Hindlimb muscle (tissue), 1 donor: ENCODE results near the gene MTMR3. TPM values are rescaled to one million over a fixed set of nuclear protein-coding genes. Genes with fewer than 3 reads are reported as not detected.
"Not testable (repeated sequence)": the region's sequence is repeated elsewhere in the genome, so short reads cannot be mapped to it uniquely, and the experiment has no call there.

ENCODE experiments used
- DNase-seq: peaks from one replicate; pipeline ENCODE4 v3.0.0-alpha.2; 2013
- polyA plus RNA-seq: library from polyadenylated mRNA; unstranded; fragments of 120-200 nt; gene quantifications from one replicate; pipeline ENCODE4 v1.2.1, GENCODE V29; 2013; ENCODE audit not compliant: insufficient read length

The MTMR3 gene
- 33.9 TPM for polyA plus RNA-seq

DNA sequence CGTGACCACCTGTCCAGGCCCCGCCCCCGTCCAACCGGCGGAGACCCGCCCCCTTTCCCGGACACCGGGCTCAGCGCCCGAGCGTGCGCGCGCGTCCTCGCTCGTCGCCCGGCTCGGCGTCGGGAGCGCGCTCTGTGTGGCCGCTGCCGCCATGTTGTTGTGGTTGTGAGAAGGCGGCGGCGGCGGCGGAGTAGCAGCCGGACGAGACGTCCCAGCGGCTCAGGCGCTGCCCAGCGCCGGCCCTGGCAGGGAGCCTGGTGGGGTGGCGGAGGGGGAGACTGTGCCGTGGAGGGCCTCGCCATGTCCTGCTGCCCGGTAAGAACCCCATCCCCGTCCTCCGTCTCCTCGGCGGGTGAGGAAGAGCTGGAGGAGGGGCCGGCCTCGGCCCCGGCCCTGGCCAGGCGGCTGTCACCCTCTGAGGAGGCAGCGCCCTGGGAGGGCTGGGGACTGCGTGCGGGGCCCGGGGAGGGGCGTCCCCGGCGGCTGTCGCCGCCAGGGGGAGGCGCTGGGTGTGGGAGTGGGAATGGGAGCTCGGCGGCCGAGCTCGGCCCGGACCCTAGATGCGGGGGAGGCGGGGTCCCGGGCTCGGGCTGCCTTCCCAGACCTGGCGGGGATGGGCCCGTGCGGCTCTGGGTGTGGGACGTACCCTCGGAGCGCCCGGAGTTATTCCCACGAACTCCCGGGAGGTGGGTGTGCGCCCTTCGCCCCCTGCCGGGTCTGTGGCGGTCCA lies at the start of gene MTMR3:
TSS of gene MTMR3 (plus strand) at position 130 of the 730 bp plus-strand sequence. CDS start 87,886 bp downstream, outside the sequence.
- peak; percentile 93 for DNase-seq

DNA sequence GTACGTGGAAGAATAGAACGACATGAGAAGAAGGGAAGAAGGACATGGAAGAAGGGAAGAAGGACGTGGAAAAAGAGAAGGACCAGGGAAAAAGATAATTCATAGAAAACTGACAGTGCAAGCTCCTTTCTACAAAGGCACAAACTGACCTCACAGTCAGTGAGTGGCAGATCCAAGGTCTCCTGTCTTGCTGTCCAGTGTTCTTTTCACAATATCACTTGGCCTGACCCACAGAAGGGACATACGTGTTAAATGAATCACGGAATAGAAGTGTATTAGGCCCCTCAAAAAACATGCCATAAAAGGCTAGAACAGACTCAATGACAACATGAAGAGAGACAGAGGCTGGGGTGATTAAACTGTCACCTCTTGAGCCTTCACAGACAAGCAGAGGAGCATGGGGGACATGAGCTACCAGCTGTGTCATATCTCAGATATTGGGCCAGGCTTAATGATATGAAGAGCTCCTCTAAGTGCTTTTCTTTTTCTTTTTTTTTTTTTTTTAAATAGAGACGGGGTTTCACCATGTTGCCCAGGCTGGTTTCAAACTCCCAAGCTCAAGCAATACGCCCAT lies 49.5 kb upstream of the MTMR3 start:
- no peak for DNase-seq

DNA sequence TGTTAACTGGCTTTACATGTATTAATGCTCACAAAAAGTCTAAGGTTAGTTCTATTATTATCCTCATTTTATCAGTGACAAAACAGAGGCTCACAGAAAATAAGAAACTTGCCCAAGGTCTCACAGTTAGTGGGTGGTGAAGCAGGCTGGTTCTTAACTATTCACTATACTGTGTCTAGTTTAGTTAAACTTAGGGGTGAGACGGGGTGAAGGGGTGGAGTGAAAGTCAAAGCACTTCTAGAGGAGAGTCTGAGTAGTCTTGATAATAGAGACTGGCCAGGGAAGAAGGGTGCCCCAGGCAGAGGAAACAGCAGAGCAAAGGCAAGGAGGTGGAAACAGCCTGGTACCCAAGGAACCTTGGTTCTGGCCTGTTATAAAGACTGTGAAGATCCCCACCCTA lies 48.9 kb upstream of the MTMR3 start:
- DNase-seq = no peak

DNA sequence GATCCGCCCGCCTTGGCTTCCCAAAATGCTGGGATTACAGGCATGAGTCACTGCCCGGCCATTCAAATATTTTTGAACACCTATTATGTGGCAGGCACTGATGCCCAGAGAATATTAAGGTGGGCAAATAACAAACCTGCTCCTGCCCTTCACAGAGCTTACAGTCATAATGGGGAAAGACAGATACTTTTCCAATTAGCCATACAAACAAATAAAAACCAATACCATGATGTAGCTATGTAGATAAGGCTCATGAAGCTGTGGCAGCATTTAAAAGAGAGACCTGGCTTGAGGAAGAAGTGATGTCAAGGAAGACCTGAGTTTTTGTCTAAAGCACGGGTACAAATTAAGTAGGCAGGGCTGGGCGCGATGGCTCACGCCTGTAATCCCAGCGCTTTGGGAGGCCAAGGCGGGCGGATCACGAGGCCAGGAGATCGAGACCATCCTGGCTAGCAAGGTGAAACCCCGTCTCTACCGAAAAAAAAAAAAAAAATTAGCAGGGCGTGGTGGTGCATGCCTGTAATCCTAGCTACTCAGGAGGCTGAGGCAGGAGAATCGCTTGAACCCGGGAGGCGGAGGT lies 46.1 kb upstream of the MTMR3 start:
- not testable (repeated sequence) for DNase-seq

DNA sequence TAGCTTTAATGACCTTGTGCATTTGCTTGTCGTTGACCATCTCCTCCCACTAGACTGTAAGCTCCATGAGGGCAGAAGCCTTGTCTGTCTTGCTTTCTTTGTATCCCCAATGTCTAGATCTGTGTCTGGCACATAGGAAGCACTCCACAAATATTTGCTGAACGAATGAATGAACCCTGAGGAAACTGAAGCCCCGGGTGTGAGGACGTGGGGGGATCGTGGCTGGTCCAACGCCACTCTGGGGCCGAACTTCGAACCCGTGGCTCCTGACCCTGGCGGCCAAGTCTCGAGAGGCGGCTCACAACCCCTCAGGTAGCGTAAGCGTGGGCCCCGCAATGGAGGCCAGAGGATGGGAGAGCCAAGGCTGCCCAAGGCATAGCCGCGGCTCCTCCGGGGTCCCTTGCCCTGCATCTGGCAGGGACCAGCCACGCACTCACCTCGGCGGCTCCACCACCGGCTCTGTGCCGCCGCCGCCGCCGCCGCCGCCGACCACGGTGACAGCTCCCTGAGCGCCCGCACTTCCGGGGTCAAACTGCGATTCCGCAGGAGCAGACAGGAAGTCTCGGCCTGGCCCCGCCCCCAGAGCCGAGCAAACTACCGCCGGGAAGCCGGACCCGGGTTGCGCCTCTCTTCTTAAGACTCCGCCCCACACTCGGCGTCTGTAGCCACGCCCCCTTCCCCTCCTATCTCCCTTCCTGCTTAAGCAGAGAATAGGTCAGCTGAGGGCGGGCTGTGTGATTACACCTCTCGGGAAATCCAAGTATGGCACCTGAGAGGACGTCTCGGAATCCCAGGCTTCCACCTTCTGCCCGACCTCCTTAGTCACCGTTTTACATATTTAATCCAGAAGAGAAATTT lies 45.0 kb upstream of the MTMR3 start, which contains the start of gene ASCC2:
TSS of gene ASCC2 (minus strand) at position 534 of the 858 bp plus-strand sequence. CDS start 5,949 bp downstream, outside the sequence.
- peak; percentile 98 for DNase-seq

DNA sequence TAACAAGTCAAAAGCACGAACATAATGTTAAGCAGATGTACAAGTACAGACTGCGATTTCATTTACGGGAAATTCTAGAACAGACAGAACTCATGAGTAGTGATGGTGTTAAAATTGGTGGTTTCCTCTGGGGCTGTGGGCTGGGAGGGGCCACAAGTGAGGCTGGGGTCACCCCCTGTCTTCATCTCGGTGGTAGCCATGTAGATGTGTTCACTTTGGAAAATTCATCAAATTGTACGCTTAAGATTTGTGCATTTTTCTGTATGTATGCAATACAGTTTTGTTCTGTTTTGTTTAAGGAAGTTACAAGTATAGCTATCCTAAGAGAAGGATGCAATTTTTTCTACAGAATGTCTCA lies 44.4 kb upstream of the MTMR3 start:
- DNase-seq = no peak

DNA sequence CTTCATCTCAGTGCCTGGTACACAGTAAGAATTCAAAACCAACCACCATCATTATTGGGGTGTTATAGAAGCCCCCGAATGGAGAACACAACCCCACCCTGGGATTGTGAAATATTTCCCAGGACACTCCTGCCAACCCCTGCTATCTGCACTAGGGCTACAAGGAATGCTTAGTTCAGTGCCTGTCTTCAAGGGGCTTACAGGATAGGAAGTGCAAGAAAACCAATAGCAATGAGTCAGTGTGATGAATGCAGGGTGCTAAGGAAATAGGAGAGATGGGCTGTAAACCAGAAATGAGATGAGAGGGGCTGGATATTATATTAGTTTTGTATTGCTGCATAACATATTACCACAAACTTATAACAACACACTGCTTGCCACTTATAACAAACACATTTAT lies 43.9 kb upstream of the MTMR3 start:
- DNase-seq = no peak

DNA sequence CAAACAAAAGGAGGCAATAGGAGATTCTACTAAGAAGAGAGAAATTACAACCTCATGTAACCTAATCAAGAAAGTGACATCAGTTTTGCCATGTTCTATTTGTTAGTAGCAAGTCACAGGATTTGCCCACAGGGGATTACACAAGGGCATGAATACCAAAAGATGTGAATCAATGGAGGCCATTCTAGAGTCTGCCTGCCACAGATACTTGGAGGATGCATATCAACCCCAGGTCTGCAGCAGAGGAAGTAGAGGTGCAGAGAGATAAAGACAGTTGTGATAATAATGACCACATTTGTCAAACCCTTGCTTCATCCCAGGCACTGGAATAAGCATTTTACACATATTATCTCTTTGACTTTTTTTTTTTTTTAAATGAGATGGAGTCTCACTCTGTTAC lies 42.5 kb upstream of the MTMR3 start:
- no peak for DNase-seq

DNA sequence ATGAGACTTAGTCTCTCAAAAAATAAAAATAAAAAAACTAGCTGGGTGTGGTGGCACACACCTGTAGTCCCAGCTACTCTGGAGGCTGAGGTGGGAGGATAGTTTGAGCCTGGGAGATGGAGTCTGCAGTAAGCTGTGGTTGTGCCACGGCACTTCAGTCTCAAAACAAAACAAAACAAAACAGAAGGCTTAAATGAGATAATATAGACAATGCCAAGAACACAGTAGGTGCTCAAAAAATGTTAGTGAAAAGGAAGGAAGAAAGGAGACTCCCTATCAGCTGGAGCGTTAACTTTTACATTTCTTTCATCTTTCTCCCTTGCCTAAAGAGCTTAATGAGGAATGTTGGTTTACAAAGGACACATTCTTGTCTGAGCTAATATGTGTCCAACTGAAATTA lies 40.8 kb upstream of the MTMR3 start:
- no peak for DNase-seq

DNA sequence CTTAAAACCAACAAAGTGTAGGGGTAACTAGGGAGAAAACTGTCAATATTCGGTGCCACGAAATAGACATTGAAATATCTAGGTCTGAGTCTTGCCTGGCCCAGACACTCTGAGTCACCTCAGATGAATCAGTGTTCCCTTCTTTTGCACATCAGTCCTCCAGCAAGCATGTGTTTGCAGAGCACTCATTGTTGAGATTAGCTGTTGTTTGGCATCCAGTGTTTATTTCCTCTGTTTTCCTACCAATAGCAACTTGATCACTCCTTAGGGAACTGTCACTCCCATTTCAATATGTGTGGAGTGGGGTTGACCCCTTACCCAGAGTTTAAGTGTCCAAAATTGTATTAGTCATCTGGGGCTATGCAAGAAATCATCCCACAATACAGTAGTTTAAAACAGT lies 40.2 kb upstream of the MTMR3 start:
- peak; percentile 50 for DNase-seq

DNA sequence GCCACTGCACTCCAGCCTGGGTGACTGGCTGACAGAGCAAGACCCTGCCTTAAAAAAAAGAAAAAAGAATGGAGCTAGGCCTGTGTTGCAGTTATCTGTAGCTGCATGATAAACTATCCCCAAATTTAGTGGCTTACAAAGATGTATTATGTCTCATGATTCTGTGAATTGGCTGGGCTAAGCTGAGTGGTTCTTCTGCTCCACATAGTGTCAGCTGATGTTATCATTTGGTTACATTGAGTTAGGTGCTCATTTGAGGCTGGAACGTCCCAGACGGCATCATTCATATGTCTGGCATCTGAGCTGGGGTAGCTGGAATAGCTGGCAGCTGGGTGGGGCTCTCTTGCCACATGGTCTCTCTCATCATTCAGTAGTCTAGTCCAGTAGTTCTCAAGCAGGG lies 36.7 kb upstream of the MTMR3 start:
- DNase-seq = no peak

DNA sequence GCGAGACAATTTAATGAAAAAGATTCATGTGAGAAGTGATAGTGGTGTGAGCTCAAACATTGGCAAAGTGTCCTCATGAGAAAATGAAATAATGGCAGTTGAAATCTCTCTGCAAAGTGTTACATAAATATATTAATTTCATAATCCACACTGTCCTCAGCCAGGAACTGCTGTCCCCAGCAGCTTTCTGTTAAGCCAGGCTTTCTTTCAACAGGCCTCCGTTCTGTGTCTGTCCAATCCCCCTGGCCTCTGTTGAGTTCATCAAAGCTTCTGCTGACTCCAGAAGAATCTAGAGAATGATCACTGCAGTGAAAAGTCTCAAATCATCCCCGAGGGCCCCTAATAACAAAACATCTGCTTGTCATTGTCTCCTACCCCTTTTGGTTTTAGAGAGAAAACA lies 34.9 kb upstream of the MTMR3 start:
- no peak for DNase-seq

DNA sequence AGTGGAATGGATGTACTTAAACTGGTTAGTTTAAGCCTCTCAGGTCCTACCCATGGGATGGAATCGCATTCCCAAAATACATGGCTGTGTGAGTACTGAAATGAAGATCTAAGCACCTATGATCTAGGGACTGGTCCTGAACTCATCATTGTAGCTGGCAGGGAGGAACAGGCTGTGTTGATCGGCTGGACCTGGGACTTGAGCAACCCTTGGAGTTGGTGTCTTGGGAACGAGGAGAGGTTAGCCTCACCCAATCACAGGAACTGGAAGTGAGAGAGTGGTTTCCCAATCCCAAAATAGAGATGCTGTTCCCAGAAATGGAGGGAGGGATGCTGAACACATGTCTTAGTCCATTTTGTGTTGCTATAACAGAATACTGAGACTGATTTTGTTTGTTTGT lies 28.5 kb upstream of the MTMR3 start:
- DNase-seq = no peak

DNA sequence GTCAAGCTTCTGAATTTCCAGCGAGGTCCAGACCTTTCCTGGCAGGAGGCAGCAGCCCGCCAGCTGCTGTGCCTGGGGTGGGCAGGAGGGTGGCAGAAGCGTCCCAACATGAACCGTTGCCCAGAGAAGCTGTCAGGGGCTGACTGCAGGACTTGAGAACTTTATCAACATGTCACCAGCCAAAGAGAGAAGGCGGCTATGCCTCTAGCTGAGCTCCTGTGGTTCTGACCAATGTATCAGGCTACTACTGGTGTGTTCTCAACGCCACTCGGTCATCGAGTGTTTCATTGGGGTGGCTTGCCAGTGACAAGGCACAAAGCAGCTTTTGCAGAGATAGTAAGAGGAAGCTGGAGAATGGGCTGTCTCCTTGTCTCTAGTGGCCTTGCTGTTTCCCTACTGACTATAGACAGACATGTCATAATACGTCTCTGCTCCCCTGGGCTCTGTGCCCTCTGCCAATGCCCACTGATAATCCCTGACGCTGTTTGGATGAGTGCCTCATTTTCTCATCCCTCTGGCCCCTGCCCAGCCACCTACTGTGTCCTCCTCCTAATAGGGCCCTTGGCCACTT lies 27.3 kb upstream of the MTMR3 start:
- DNase-seq = no peak

DNA sequence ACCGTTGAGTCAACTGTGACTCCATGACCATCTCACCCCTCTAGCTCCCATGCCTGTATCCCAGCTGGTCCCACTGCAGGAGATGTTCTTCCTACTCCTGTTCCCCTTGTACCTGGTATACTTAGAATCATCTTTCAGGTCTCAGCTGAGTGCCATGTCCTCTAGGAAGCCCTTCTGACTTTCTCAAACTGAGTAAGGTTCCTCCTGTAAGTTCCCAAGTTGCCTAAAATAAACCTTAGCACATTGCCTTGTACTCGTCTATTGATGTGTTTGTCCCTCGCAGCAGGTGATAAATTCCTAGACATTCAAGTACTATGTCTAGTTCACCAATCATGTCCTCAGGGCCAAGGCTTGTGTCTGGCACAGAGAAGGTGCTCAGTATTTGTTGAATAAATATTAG lies 26.5 kb upstream of the MTMR3 start:
- DNase-seq = no peak

DNA sequence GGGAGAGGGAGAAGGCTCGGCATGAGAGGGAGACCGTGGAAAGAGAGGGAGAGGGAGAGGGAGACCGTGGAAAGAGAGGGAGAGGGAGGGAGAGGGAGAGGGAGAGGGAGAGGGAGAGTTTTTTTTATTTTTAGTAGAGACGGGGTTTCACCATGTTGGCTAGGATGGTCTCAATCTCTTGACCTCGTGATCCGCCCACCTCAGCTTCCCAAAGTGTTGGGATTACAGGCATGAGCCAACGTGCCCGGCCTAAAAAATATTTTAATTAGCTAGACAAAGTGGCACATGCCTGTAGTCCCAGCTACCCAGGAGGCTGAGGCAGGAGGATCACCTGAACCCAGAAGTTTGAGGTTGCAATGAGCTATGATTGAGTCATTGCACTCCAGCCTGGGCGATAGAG lies 23.9 kb upstream of the MTMR3 start:
- not testable (repeated sequence) for DNase-seq

DNA sequence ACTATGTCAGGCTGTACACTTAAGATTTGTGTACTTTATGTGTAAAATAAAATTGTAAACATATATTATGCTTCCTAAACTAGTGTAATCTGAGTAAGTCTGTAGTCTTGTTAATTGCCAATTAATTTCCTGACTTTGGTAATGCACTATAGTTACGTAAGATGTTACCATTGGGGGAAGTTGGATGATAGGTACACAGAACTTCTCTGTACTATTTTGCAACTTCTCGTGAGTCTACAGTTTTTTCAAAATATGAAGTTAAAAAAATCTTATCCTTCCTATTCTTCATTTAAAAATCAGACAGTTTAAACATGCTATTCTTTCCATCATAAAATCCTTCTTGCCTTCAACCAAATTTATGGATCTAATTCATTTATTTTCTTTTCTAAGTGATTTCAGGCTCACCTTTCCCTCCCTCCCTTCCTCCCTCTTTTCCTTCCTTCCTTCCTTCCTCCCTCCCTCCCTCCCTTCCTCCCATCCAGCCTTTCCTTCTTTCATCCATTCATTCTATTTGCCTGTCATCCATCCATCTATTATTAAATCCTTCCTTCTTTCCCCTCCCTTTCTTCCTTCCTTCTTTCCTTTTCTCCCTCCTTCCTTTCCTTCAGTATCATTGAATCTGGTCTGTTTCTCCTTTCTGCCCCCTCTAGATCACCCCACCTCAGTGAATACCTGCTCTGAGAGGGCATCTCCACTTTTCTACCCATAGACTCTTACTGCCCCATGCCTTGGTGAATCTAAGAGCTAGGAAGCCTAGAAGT lies 22.8 kb upstream of the MTMR3 start:
- no peak for DNase-seq

DNA sequence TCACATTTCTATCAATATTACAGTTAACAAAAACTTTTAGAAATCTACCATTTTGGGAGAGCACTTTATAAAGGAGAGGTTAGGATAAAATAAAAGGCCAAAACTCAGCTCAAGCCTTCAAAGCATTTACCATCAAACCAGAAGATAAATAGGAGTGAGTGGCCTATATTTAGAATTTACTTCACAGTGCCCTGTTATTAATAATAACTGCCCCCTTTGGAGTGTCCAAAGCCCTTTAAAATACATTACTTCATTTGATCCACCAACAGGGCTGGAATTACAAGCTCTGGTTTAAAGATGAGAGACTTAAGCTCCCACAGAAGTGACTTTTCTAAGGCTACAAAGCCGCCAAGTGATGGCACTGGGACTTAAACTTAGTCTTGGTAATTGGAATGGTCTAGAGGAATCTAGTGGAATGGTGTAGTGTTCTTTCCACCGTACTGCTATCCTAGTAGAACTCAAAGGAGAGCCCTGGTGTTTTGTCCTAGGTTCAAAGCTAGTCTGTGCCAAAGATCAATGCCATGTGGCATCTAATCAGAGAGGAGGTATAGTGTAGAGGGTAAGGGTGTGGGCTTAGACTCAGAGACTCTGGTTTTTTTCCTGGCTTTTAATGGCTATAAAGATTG lies 21.2 kb upstream of the MTMR3 start:
- DNase-seq = no peak

DNA sequence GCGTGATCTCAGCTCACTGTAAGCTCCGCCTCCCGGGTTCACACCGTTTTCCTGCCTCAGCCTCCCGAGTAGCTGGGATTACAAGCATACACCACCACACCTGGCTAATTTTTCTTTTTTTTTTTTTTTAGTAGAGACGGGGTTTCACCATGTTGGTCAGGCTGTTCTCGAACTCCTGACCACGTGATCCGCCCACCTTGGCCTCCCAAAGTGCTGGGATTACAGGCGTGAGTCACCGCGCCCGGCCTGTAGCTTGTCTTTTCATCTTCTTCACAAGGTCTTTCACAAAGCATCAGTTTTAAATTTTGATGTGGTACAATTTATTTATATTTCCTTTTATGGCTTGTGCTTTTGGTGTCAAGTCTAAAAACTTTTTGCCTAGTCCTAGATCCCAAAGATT lies 17.4 kb upstream of the MTMR3 start:
- DNase-seq = not testable (repeated sequence)

DNA sequence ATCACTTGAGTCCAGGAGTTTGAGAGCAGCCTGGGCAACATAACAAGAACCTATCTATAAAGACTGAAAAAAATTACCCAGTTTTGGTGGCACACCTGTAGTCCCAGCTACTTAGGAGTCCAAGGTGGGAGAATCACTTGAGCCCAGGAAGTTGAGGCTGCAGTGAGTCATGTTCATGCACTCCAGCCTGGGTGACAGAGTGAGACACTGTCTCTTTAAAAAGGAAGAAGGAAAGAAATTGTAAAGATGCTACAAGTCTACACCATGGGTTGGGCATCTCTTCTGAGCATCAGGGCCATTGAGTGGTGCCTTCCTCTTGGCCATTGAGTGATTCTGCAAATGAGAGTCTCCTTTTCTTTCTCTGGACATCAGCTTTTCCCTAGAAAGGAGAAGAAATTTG lies 15.7 kb upstream of the MTMR3 start:
- no peak for DNase-seq

DNA sequence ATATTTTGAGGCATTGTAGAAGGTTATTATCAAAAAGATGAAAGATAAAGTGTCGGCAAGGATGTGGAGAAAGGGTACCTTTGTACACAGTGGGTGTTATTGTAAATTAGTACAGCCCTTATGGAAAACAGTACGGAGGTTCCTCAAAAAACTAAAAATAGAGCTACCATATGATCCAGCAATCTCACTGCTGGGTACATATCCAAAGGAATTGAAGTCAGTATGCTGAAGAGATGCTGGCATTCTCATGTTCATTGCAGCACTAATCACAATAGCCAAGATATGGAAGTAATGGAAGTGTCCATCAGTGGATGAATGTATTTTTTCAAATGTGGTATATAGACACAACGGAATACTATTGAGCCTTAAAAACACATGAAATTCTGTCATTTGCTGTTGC lies 15.1 kb upstream of the MTMR3 start:
- DNase-seq = no peak

DNA sequence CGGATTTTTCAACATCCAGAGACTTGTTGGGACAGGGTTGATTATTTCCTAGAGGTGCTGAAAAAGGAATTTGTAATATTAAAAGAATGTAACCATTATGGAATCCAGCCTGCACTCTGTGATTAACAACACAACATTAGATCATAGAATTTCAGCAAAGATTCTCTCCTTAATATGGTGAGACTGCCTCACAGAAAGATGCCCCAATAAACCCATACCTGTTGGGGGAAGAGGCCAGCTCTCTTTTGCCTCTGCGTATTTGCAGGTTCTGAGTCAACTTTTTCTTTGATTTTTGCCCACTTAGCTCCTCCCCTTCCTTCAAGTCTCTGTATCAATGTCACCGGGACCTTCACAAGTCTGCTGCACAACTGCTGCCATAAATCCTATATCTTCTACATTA lies 12.4 kb upstream of the MTMR3 start:
- no peak for DNase-seq
